HL-60 (cell line): Measurements from ENCODE around the gene EFNA1.

Source experiments
- DNase-seq, 2 experiments: peaks; one replicate each; pipeline ENCODE4 v3.0.0-alpha.2; 2010 to 2020; ENCODE audit warnings: low read depth in 1 of 2, low spot score in 1 of 2
- H3K27ac ChIP-seq: fragments of 250-450 bp; sonication (Bioruptor Pico); replicated peaks from 2 replicates; pipeline ENCODE4 v1.5.1; 2020; ENCODE audit warnings: mild to moderate bottlenecking, moderate library complexity
- H3K27me3 ChIP-seq: fragments of 250-450 bp; sonication (Bioruptor Pico); 2 replicates; pipeline ENCODE4 v1.5.1; 2021; ENCODE audit warnings: mild to moderate bottlenecking, moderate library complexity; ENCODE audit not compliant: insufficient read depth, poor library complexity, severe bottlenecking
- H3K4me3 ChIP-seq: replicated peaks from 2 replicates; pipeline ENCODE4 v1.5.1; 2011; ENCODE audit warnings: mild to moderate bottlenecking, control low read depth, low read length; ENCODE audit not compliant: insufficient read depth
- GABPA ChIP-seq: IDR thresholded peaks from 2 replicates; pipeline ENCODE4 v1.6.1; 2012; ENCODE audit warnings: low read depth
- POLR2AphosphoS5 ChIP-seq: IDR thresholded peaks from 2 replicates; pipeline ENCODE4 v1.6.1; 2012; ENCODE audit warnings: low read depth
- SPI1 ChIP-seq: IDR thresholded peaks from 2 replicates; pipeline ENCODE4 v1.6.1; 2012; ENCODE audit warnings: low read depth, mild to moderate bottlenecking, borderline replicate concordance
- long read RNA-seq: library from polyadenylated mRNA; unstranded; transcript quantifications from one replicate; pipeline ENCODE4 v2.0.0, GENCODE V29; 2020
- TF ChIP-seq, protein P1 (sequence below): IDR thresholded peaks from one replicate; pipeline ENCODE4 v1.5.1; 2011; ENCODE audit warnings: low read length, control low read depth, inconsistent platforms; ENCODE audit not compliant: insufficient read depth
- TF ChIP-seq, protein P2 (sequence below): IDR thresholded peaks from 2 replicates; pipeline ENCODE4 v1.6.1; 2012; ENCODE audit warnings: low read depth; ENCODE audit not compliant: insufficient replicate concordance

EFNA1 gene, protein sequence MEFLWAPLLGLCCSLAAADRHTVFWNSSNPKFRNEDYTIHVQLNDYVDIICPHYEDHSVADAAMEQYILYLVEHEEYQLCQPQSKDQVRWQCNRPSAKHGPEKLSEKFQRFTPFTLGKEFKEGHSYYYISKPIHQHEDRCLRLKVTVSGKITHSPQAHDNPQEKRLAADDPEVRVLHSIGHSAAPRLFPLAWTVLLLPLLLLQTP
- long read RNA-seq: 0 reads

DNA sequence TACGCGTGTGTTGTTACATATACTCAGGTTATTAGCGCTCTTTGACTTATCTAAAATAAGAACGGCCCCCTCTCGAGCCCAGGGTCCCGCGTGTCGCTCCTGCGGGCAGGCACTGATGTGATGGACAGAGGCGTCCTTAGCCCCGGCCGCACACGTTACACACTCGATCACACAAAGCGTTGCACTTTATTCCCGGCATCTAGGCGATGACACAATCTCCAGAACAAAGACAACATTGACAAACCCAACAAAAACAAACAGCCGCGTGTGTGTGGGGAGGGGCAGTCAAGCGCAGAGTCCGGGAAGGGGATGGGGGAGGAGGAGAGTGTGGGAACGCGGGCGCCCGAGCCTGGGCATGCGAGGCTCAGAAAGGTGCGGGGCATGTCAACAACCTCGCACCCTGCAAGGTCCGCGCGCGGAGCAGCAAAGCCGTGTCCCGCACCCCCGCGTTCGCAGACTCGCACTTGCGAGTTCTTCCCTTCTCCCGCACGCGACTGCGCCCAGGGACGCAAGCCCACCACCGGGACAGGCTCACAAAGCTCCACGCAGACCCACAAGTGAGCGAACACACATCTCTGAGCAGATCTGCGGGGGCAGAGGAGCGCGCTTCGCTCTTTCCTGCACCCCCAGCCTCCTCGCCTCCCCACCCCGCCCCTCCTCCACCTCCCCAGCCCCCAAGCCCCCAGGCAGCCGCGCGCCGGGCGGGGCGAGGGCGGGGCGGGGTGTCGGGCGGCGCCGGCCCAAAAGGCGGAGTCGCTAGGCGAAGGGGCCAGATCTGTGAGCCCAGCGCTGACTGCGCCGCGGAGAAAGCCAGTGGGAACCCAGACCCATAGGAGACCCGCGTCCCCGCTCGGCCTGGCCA, at the start of gene EFNA1:
Gene EFNA1, plus strand, starts transcription at position 772 of the 862 bp plus-strand sequence. CDS start 102 bp downstream, outside the sequence.
- Histone ChIP-seq H3K4me3 (peak within 1 kb of the TSS; percentile 24), H3K27ac (no peak within 1 kb of the TSS), H3K27me3 (peaks cover 31% of the 10 kb centered on the region)
- no peak for DNase-seq
- TF ChIP-seq, protein P1, sequence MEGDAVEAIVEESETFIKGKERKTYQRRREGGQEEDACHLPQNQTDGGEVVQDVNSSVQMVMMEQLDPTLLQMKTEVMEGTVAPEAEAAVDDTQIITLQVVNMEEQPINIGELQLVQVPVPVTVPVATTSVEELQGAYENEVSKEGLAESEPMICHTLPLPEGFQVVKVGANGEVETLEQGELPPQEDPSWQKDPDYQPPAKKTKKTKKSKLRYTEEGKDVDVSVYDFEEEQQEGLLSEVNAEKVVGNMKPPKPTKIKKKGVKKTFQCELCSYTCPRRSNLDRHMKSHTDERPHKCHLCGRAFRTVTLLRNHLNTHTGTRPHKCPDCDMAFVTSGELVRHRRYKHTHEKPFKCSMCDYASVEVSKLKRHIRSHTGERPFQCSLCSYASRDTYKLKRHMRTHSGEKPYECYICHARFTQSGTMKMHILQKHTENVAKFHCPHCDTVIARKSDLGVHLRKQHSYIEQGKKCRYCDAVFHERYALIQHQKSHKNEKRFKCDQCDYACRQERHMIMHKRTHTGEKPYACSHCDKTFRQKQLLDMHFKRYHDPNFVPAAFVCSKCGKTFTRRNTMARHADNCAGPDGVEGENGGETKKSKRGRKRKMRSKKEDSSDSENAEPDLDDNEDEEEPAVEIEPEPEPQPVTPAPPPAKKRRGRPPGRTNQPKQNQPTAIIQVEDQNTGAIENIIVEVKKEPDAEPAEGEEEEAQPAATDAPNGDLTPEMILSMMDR: no peak
- TF ChIP-seq POLR2AphosphoS5 (no peak), SPI1 (no peak), GABPA (no peak)
- TF ChIP-seq, protein P2, sequence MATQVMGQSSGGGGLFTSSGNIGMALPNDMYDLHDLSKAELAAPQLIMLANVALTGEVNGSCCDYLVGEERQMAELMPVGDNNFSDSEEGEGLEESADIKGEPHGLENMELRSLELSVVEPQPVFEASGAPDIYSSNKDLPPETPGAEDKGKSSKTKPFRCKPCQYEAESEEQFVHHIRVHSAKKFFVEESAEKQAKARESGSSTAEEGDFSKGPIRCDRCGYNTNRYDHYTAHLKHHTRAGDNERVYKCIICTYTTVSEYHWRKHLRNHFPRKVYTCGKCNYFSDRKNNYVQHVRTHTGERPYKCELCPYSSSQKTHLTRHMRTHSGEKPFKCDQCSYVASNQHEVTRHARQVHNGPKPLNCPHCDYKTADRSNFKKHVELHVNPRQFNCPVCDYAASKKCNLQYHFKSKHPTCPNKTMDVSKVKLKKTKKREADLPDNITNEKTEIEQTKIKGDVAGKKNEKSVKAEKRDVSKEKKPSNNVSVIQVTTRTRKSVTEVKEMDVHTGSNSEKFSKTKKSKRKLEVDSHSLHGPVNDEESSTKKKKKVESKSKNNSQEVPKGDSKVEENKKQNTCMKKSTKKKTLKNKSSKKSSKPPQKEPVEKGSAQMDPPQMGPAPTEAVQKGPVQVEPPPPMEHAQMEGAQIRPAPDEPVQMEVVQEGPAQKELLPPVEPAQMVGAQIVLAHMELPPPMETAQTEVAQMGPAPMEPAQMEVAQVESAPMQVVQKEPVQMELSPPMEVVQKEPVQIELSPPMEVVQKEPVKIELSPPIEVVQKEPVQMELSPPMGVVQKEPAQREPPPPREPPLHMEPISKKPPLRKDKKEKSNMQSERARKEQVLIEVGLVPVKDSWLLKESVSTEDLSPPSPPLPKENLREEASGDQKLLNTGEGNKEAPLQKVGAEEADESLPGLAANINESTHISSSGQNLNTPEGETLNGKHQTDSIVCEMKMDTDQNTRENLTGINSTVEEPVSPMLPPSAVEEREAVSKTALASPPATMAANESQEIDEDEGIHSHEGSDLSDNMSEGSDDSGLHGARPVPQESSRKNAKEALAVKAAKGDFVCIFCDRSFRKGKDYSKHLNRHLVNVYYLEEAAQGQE: no peak

DNA sequence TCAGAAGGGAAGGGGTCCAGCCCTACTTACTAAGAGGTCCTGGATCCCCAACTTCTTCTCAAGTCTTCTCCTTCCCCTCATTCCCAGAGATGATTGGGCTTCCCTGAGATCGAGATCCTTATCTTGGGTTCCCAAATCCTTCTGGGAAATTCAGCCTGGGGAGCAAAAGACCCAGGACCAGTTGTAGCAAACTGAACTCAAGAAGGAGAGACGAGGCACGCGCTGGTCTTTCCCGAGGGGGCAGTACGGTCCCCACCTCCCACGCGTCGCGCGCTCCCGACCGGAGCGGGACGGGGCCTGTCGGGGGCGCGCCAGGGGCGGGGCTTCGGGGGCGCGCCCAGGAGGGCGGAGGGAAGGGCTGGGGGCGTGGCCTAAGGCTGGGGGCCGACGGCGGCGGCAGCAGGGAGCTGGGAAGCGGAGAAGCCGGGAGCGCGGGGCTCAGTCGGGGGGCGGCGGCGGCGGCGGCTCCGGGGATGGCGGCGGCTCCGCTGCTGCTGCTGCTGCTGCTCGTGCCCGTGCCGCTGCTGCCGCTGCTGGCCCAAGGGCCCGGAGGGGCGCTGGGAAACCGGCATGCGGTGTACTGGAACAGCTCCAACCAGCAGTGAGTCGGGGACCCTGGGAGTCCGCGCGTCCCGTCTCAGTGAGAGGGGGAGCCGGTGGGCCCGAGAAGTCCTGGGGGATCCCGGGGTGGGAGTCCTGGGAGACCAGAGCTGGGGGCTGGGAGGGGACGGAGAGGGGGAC, 49.0 kb upstream of the EFNA1 start, which contains the start of gene EFNA3:
Gene EFNA3, plus strand, starts transcription at position 369 of the 741 bp plus-strand sequence. Its CDS starts 105 bp downstream, at position 474.
- H3K4me3 ChIP-seq: peak within 1 kb of the TSS; percentile 14; the same call in 1 of the 2 replicates
- TF ChIP-seq, protein P2: no peak
- TF ChIP-seq POLR2AphosphoS5 (no peak), SPI1 (no peak), GABPA (no peak)
- TF ChIP-seq, protein P1: no peak
- peaks cover 46% of the 10 kb centered on the region for H3K27me3 ChIP-seq
- no peak within 1 kb of the TSS for H3K27ac ChIP-seq
- DNase-seq: no peak

DNA sequence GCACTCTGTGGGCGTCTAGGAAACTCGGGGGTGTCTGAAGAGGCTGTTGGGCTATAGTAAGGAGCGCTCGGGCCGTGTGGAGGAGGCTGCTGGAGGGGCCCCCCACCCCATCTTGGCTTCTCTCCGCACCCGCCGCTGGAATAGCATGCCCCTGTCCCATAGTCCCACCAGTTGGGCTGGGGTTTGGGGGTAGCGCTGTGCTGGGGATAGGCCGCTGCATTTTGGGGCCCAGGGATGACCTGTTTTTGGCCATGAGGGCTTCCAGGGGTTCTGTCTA, 48.5 kb upstream of the EFNA1 start:
- Histone ChIP-seq H3K4me3 (peak overlapping the region; percentile 14; the same call in 1 of the 2 replicates), H3K27me3 (peaks cover 47% of the 10 kb centered on the region), H3K27ac (no peak overlapping the region)
- no peak for DNase-seq
- TF ChIP-seq, protein P1: no peak
- TF ChIP-seq GABPA: no peak
- TF ChIP-seq SPI1: no peak
- no peak for TF ChIP-seq POLR2AphosphoS5
- TF ChIP-seq, protein P2: no peak
